Omental fat pad (tissue), 4 donors: Measurements from ENCODE around the gene RPL14. TPM values are rescaled to one million over a fixed set of nuclear protein-coding genes. Genes with fewer than 3 reads are reported as not detected.
A peak's percentile ranks its signal among the peaks of the same experiment; 100 is the strongest.
"Not testable (repeated sequence)": the region's sequence is repeated elsewhere in the genome, so short reads cannot be mapped to it uniquely, and the experiment has no call there.

Experiments used
- ATAC-seq: fragments of 150-250 bp; one replicate; pipeline ENCODE4 v1.9.1; 2016; ENCODE audit warnings: mild to moderate bottlenecking, moderate library complexity; ENCODE audit not compliant: low FRiP score
- DNase-seq: peaks from one replicate; pipeline ENCODE4 v3.0.0-alpha.2; 2019; ENCODE audit warnings: low spot score
- total RNA-seq, 4 donors: library from RNA; depleted of rRNA; stranded (reverse); fragments of >200 nt; gene quantifications; one replicate each; pipeline ENCODE4 v1.1.0, GENCODE V29; 2016
- TF ChIP-seq, protein P1 (sequence below), 3 donors: fragments of 450-650 bp; IDR thresholded peaks; one replicate each; pipeline ENCODE4 v1.5.1; 2016 to 2017; ENCODE audit warnings: antibody characterized with exemption in 3 of 3, mild to moderate bottlenecking in 3 of 3, moderate library complexity in 2 of 3

RPL14 gene
- total RNA-seq, 4 donors from 2014 or later = 320 to 423 (median 382) TPM

DNA sequence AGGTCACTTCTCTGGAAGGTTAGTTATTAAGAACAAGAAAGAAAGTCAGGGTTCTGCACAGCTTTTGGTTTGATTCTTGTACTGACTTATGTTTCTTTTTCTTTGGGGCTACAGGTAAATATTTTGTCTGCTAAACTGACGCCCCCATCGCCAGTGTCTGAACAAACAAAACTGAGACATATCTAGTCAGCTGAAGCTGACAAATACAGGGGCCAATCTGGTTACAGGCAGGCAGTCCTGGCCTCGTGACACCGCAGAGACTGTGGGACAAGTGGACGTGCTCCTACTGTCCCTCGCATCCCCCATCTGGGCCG lies 4.6 kb upstream of the RPL14 start:
- TF ChIP-seq, protein P1, sequence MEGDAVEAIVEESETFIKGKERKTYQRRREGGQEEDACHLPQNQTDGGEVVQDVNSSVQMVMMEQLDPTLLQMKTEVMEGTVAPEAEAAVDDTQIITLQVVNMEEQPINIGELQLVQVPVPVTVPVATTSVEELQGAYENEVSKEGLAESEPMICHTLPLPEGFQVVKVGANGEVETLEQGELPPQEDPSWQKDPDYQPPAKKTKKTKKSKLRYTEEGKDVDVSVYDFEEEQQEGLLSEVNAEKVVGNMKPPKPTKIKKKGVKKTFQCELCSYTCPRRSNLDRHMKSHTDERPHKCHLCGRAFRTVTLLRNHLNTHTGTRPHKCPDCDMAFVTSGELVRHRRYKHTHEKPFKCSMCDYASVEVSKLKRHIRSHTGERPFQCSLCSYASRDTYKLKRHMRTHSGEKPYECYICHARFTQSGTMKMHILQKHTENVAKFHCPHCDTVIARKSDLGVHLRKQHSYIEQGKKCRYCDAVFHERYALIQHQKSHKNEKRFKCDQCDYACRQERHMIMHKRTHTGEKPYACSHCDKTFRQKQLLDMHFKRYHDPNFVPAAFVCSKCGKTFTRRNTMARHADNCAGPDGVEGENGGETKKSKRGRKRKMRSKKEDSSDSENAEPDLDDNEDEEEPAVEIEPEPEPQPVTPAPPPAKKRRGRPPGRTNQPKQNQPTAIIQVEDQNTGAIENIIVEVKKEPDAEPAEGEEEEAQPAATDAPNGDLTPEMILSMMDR (IDR thresholded peaks at IDR 0.05) = no peak
- ATAC-seq (no peak), DNase-seq (no peak)

DNA sequence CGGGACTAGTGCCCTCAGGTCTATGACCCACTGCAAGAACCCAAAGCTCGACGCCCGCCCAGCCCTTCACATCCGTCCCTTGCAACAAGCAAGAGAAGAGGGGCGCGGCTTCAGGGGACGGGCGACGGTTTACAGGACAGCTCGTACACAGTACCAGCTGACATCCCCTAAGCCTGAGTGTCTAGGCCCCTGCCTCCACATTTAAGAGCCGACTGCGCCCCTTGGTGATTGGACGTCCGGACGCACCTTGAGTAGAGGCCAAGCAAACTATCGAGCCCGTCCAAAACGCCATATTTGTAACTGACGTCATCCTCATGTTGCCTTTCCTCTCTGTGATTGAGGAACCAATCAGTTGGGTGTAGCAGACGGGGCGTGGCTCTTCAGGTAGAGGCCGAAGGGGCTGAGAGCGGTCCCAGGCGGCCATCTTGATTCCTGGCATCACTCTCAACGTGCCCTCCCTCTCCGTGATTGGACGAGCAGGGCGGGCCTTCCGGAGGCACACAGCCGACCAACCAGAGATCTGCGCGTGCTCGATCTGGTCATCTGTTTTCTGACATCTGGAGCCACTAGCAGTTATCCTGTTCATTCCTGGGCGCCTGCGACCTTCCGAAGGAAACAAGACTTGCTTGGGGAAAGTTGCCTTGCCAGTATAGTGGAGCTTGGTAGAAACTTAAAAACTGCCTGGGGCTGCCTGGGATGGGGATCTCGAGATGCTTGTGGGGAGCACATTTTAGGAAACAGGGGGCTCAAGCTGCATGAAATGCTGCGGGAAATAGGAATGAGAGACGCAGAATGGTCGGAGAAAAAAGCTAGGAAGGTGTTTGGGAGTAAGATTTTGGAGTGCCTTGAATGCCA lies 4.0 kb upstream of the RPL14 start:
- ATAC-seq (peak; percentile 99), DNase-seq (peak; percentile 84)
- TF ChIP-seq, protein P1 (IDR thresholded peaks at IDR 0.05) = no peak

DNA sequence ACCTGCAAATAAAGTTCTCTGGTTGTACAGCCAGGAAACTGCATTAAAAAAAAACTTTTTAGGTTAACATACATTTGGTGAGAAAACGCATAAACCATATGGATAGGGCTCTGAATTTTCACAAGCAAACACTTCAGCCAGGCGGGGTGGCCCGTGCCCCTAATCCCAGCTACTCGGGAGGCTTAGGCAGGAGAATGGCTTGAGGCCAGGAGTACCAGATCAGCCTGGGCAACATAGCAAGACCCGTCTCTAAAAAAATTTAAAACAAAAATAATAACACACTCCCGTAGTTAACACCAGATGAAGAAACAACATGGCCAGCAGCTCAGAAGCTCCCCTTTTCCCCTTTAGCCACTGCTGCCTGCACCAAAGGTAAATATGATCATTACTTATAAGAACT lies 3.2 kb upstream of the RPL14 start:
- DNase-seq (no peak), ATAC-seq (no peak)
- TF ChIP-seq, protein P1 (IDR thresholded peaks at IDR 0.05) = no peak

DNA sequence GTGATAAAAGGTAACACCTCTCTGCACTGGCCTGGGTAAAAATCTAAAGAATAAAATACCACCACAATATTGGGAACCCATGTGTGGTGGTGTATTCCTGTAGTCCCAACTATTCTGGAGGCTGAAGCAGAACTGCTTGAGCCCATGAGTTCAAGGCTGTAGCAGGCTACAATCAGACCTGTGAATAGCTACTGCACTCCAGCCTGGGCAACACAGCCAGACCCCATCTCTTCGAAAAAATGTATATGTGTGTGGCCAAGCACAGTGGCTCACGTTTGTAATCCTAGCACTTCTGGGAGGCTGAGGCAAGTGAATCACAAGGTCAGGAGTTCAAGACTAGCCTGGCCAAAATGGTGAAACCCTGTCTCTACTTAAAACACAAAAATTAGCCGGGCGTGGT lies 1.8 kb upstream of the RPL14 start:
- no peak for ATAC-seq

DNA sequence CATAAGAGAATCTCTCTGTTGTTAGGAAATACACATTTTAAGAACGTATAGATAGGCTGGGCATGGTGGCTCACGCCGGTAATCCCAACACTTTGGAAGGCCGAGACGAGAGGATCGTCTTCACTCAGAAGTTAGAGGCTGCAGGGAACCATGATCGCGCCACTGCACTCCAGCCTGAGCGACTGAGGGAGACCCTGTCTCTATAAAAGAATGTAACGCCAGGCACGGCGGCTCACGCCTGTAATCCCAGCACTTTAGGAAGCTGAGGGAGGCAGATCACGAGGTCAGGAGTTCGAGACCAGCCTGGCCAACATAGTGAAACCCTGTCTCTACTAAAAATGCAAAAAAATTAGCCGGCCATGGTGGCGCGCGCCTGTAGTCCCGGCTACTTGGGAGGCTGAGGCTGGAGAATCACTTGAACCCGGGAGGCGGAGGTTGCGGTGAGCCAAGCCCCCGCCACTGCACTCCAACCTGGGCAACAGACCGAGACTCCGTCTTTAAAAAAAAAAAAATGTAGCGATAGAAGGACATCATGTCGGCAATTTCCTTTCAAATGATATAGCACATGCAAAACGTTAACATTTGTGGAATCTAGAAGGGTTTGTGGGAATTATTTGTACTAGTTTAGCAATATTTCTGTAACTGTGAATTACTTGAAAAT lies 730 bp upstream of the RPL14 start:
- DNase-seq (no peak), ATAC-seq (no peak)
- TF ChIP-seq, protein P1 (IDR thresholded peaks at IDR 0.05) = no peak

More for the DNA sequence above, 1.8 kb upstream of the RPL14 start:
- no peak for DNase-seq
- TF ChIP-seq, protein P1 (IDR thresholded peaks at IDR 0.05) = no peak

DNA sequence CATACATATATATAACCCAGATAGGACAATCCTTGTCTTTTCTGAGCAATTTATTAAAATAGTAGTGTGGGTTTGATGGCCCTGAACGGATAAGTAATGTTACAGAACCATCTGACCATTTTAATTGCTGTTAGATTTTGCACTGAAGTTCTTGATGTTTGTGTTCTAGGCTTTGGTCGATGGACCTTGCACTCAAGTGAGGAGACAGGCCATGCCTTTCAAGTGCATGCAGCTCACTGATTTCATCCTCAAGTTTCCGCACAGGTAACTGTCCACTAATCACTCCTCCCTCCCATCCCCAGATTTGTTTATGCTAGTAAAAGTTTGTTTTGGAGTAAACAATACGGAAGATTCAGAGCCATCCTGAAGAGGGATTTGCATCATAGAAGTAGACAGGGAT lies 1.3 kb downstream of the RPL14 start:
- DNase-seq (no peak), ATAC-seq (no peak)
- TF ChIP-seq, protein P1 (IDR thresholded peaks at IDR 0.05) = no peak

DNA sequence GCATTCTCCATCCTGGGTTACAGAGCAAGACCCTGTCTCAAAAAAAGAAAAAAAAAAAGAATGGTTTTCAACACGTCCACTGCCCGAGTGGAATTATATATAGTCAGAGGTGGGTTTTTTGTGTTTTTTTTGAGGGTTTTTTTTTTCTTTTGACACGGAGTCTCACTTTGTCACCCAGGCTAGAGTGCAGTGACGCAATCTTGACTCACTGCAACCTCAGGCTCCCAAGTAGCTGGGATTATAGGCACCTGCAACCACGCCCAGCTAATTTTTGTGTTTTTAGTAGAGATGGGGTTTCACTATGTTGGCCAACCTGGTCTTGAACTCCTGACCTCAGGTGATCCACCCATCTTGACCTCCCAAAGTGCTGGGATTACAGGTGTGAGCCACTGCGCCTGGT lies 3.3 kb downstream of the RPL14 start:
- ATAC-seq, DNase-seq: not testable (repeated sequence)
